NCI-H345 (cell line): Measurements from ENCODE around the gene CCDC122.
A peak's percentile ranks its signal among the peaks of the same experiment; 100 is the strongest.

ENCODE experiments used
- DNase-seq: peaks from one replicate; lab custom pipeline; 2025; lab: John Stamatoyannopoulos, UW

The CCDC122 gene

DNA sequence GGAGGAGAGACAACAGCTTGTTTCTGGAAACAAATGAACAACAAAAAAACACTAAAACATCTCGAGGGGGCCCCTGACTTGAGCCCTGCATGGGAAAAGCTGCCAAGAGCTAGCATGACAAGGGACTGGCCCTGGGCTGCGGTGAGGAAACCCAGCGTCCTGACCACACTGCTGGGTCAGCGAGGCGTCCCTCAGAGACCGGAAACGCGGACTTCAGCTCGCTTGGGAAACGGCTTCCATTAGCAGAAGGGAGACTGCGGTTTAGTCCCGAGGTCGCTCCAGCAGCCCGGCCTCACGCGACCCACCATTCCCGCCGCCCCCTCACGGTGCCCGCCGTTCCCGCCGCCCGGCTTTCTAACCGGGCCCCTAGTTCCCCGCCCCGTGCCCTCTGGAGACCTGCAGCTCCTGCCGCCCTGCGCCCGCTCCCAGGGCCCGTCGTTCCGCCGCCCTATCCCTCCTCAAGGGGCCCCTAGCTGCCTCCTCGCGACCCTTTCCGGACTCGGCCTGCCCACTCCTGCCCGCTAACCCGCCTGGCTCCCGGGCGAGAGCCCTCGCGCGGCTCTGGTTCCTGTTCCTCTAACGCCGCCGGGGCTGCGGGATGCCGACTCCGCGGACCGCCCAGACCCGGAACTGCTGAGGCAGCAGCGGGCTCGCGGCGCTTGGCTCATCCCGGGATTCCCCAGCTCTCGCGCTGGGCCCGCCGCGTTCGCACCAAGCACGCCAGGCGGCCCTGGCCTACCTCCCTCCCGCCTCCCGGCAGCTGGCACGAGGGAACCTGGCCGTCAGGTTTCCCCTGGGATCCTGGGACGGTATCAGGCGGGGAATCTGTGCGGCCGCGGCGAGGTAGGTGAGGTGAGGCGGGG, at the start of gene CCDC122:
Gene CCDC122 (minus strand): TSS at position 849 of the 863 bp plus-strand sequence. CDS start 10,364 bp downstream, outside the sequence.
- no peak for DNase-seq

DNA sequence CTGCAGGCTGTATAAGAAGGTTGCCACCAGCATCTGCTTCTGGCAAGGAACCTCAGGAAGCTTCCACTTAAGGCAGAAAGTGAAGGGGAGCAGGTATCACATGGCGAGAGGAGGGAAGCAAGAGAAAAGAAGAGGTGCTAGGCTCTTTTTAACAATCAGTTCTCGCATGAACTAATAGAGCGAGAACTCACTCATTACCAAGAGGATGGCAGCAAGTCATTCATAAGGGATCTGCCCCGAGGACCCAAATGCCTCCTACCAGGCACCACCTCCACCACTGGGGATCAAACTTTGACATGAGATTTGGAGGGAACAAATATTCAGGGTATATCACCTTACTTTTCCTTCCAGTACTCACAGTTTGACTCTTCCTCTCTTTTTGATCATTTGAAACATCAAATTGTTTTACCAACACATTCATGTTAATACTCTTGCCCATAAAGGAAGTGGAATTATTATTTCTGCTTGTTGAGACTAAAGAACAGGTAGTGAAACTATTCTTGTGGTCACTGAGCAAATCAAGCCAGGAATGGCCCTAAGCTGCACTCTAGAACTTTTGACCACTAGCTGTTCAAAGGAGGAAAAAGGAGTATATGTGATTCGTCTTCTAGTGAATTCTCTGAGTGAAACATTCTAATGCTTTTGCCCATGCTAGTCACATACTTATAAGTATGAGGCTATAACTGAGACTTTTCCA, 45.2 kb upstream of the CCDC122 start:
- no peak for DNase-seq

DNA sequence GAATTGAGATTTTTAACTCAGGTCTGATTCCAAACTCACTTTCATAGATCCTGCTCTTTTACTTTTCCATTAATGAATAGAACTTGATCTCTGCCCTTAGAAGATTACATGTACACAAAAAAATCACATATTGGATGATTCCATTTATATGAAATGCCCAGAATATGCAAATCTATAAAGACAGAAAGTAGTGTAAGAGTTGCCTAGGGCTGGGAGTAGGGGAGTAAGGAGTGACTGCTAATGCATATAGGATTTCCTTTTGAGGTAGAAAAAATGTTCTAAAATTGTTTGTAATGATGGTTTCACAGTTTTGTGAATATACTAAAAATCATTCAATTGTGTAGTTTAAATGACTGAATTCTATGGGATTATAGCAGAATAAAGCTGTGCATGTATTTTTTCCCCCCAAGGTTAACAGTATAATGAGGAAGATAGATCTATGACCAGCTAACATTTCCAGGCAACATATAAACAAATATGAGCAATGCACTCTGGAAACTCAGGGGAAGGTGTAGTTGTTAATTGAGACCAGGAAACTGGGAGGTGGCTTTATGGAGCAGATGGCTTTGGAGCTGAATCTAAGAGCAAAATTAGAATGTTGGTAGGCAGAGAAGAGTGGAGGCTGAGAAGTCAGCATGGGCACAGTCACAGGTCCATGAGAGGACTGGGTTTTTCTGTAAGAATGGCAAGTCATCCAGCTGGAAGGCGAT, 41.6 kb upstream of the CCDC122 start:
- no peak for DNase-seq

DNA sequence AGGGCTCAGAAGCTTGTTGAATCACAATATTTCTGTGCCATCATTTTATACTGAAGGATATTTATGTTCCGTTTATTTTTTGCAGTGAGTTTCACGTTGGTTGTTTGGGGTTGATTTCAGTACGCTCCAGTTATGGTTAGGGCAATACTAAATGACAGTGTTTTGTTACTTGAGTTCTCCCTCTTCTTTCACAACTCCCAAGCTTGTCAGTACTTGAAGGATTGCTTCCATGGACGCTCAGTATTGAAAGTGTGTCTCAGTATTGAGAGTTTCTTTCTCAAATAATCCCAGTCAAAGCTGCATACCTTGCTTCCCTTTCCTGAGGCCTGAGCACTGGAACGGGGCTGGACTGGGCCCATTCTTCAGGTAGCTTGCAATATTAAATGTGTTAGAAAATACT, 39.1 kb upstream of the CCDC122 start:
- no peak for DNase-seq

DNA sequence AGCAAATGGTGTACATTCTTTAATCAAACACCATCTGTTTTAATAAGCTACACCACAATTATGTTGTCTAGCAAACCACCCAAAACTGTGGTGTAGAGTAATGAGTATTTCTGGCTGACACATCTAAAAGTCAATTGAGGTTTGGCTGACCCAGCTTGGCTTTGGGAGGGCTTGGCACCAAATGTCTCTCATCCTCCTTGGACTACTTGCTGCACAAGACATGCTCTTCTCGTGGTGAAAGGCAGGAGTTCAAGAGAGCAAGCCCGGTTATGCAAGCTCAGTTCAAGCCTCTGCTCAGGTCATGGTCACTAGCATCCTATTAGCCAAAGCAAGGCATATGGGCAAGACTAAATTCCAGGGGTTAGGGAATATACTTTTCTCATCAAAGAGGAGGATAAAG, 37.3 kb upstream of the CCDC122 start:
- no peak for DNase-seq

DNA sequence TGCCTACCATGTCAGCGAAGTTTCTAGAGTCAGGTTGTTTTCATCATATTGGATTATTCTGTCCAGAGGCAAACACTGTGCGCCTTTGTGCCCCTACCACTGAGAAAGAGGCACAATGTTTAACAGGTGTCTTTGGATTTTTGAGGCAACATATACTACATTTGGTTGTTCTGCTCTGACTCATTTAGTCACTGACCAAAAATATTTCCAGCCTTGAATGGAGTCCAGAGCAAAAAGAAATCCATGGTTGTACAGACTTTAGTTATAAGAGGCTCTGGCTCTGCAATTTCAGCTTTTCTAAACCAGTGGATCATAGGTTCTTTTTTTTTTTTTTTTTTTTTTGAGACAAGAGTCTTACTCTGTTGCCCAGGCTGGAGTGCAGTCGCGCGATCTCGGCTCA, 35.9 kb upstream of the CCDC122 start:
- DNase-seq = no peak

DNA sequence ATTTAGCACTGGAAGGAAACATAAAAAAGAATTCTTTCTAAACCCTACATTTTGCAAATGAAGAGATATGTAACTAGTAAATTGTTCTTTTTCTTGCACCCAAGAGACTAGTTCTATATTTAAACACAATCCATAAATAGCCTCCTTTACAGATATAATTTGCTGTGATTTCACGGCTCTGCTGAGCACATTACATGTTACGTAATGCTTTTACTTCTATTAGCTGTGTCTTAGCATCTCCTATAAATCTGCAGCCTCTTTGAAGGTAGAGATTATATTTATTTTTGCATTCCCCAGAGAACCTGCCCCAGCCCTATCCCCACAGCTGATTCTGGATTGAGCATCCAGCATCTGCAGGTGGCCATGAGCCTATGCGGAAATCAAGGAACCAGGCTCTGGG, 32.3 kb upstream of the CCDC122 start:
- DNase-seq = no peak

DNA sequence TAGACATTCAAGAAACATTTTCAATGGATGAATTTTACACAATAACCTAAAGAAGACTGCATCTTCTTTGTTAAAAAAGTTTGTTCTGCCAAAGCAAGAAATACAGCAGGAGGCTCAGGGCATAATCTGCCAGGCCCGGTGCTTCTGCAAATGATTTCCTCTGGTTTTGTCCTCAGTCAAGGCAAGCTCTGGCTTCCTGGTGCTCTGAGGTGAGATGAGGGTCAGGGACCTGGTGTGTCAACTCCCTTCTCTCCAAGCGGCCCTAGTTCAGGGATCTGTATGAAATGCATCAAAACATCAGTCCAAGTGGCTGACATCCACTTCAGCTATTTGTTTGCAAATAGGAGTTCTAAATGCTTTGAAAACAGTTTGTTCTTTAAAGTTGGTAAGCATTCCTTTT, 31.7 kb upstream of the CCDC122 start:
- DNase-seq = no peak

DNA sequence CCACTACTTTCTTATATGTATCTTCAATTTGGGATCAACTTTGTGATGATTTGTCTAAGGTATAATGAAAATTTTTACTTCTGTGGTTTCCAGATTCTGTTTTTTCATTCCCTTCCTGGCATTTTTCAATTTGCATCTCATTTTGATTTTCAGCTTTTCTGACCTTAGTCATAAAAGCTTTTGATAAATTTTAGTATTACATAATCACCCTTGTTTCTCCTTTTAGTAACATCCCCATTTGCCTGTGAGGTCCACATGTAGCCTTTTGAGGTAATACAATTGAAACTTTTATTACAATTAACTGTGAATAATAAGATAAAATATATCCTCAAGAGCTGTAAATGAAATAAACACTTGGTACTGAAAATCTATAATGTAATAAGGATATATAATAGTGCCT, 31.3 kb upstream of the CCDC122 start:
- DNase-seq = no peak

DNA sequence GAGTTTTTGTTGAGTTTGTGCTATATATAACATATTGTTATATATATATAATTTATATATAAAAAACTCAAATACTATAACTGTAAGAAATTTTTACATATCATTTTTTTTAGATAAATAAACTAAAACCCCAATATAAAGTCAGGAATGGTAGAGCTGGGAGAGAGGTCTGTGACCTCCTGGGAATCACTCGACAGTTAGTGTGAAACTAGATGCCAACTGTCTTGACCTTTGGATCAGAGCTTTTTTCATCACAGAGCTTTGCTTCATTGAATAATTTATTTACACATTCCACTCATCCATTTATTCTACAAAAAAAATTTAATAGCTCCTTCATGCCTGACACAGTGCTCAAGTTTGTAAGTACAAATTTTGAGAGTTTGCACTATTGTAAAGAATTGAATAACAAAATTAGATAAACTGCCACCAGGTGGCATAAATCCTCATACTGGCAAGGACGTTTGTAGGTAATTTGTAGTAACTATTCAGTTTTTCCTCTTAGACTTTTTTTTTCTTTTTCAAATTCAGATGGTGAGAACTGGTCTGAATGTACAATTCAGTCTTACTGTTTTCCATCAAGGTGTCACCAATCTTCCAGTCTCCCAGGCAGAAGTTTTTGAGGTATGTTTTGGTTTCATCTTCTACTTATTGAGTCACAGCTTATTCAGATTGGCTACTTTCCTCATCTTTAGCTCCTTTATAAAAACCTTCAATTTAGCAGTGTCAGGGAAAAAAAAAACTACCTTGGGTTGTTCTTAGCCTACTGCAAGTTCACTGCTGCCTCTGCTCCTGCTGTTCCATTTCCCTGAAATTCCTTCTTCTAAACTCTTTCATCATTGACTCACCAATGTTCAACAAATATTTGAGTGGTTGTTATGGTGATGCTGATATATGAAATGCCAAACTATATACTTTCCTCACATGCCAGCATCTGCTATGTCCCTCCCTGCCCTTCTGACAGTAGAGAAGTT, 28.9 kb upstream of the CCDC122 start:
- peak; percentile 31 for DNase-seq

DNA sequence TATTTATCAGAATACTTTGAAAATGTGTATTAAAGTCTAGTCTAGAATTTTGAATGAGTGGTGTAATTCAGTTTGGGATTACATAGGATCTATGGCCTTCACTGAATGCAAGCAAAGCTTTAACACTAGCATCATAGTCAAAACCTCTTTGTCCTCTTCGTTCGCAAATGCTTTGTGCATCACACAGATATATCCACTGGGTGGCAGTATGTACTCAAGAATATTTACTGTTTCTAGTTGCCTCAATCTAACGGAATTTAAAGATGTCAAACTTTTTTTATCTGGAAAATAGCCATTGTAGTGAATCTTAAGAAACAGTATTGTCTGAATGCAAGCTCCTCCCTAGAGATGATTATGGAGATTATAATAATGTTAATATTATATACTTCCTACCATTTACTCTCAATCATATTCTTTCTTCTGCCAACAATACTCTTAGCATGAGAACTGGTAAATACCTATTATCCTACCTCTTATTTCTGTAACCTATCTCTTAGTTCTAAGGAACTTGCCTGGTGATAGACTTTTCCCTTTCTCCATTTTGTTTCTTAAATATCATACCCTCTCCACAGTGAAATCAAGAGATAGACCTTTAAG, 26.0 kb upstream of the CCDC122 start:
- DNase-seq = peak; percentile 65

DNA sequence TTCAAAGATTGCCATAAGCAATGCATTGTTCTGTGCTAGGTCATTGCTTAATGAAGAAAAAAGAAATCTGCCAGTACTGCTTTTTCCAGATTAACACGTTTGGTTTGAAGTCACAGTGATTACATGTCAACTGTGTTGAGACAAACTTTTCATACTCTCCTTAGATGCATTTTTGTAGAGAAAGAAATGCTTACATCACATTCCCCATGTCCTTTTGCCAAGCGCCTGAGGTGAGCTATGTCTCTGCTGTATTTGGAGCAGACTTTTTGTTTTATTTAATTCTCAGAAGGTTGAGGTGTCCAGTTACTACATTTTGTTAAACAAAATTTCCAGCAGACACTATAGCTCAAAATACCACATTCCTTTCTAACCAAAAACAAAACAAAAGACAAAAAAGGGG, 16.4 kb upstream of the CCDC122 start:
- DNase-seq = no peak

DNA sequence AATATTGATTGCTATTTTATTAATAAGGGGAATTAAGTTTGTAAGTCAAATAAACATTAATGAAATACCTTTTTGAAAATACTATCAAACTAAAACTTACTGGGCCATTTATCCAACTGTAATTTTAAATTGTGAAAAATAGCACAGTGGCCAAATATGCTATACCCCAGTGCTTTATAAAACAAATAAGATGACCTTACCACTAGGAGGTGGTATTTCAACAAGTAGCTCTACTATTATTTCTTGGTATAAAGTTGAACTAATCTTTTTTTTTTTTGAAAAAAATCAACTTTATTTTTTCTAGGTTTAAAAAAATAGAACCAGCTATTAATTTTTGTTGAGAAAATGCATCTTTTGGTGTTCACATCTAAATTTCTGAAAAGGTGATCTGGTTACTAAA, 14.9 kb upstream of the CCDC122 start:
- no peak for DNase-seq

DNA sequence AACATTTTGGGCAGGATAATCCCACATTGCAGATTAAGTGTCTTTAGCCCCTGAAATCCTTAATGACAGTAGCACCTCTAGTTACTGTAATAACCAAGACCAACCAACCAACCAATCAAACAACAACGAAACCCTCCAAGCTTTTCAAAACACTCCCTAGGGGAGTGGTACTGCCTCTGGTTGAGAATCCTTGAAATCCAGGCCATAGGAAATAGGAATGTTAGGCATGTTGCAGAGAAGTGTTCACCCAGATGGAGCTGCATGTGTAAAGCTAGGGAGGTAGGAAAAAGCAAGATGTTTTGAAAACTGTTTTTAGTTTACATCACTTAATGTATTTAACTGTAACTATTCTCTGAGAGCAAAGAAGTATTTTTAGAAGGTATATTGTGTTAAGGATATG, 4.7 kb upstream of the CCDC122 start:
- no peak for DNase-seq

DNA sequence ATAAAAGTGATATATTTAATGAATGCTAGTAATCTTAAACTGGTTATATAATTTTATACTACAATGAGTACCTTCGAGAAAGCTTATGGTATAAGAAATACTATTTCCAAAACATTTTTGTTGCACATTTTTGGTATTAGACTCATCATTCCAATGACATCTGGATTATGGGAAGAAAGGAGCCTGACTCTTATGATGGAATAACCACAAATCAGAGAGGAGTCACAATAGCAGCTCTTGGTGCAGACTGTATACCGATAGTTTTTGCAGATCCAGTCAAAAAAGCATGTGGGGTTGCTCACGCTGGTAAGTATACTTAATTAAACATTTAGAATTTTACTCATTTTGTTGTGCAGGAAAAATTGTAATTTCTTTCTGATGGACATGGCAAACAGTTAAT, 4.1 kb upstream of the CCDC122 start:
- no peak for DNase-seq

DNA sequence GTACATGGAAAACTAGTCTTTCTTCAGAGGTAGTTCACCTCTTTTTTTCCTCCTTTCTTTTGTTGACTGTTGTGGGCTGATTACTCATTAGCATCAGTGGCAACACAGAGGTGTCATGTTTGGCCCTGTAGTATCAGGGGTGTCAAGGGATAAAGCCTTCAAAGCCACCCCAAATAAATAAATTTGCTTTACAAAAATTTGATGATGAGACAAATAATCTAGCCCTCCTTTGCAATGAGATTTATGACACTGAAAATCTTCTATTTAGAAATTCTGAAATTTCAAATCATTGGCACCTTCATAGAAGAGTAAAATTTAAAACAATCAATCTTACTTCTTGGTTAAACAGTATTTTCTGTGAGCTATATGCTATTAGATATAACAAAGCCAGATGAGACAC, 2.0 kb upstream of the CCDC122 start:
- no peak for DNase-seq

DNA sequence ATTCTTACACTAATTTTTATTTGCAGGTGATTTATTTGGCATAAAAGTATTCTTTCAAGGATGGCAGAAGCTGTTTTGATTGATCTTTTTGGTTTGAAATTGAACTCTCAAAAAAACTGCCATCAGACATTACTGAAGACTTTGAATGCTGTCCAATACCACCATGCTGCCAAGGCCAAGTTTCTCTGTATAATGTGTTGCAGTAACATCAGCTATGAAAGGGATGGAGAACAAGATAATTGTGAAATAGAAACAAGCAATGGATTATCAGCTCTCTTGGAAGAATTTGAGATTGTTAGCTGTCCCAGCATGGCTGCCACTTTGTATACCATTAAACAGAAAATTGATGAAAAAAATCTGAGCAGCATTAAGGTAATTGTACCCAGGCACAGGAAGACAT, 1.4 kb upstream of the CCDC122 start:
- no peak for DNase-seq

DNA sequence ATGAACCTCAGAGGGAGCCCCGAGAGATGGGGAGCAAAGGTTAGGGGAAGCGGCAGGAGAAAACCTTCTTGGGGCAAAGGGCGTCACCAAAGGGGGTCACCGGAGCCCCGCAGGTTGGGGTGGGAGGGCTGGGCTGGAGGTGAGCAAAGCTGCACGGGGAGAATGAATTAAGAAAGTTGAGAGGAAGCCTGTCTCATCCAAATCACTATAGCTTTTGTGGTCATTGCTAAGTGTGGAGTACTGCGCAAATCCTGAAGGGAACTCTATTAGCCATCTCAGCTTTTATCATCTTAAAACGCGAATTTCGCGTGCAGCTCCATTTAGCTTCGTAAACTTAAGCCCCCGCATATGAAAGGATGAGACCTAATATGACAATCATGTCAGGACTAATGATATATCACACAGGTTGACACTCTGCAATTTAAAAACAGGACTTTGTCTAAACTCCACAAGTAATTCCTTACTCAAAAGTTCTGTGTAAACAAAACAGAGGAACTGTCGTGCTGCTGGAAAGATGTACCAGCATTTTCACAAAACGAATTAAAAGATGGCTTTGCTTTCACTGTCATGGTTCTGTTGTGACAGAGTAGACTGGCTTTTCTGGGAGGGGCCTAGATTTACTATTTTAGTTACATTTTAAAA, 795 bp upstream of the CCDC122 start:
- peak; percentile 3 for DNase-seq

DNA sequence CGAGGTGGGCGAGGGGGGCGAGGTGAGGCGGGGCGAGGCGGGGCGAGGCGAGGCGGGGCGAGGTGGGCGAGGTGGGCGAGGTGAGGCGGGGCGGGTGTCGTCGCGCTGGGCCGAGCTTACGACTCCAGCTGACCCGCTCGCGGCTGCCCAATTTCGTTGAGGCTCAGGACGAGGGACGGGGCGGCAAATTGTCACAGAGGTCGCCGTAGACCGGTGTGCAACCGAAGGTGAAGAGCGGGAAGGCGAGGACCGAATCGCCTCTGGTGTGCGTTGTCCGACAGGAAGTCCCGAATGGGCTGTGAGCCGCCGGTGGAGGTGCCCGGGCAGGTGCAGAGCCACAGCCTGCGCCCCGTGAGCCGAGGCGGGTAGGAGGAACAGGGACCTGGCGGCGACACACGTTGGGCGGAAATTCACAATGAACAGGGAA, 228 bp upstream of the CCDC122 start, which contains the start of gene LACC1:
Gene LACC1 (plus strand): TSS at position 150 of the 427 bp plus-strand sequence. CDS start 1,082 bp downstream, outside the sequence.
- DNase-seq = peak; percentile 57

DNA sequence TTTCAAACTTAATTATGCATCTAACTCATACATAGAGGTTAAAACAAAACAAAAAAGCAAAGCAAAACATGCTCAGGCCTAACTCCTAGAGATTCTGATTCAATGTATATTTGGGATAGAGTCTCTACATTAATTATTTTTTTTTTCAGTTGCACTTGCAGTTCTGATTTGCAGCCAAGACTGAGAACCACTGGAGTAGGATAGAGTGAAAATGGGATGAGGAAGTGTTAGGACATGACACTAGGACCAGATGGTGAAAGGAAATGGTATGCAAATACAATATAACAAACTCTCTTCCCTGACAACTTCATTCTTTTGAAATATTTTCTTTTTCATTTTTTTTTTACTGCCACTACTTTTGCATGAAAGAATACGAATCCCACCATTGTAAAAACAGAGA, 1.8 kb downstream of the CCDC122 start:
- no peak for DNase-seq

DNA sequence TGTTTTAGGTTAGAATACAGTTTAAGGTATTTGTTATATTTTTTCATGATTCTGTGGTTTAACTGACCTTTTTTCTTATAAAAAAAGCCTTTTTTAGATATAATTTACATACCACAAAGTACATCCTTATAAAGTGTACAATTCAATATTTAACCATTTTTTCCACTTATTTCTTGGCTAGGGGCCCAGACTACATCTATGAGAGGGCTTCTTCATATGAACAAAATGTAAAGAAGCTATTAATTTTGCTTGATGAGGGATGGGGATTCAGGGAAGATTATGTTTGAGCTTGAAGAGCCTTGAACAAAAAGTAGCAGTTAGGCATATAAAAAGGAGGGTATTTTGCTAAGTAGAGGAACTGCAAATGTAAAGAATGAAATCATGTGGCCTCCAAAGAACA, 2.2 kb downstream of the CCDC122 start:
- no peak for DNase-seq
